Right ventricle myocardium superior (tissue), 1 donor: ENCODE results near the gene AKR1B1. TPM values are rescaled to one million over a fixed set of nuclear protein-coding genes. Genes with fewer than 3 reads are reported as not detected.

Experiments used
- ATAC-seq: fragments of 200-7000 bp; cut with Tn5 transposase; one replicate; pipeline ENCODE4 v1.9.1; 2020; ENCODE audit warnings: mild to moderate bottlenecking; ENCODE audit not compliant: poor library complexity
- DNase-seq: peaks from one replicate; pipeline ENCODE4 v3.0.0-alpha.2; 2020
- intact Hi-C: fragments of 100-400 bp; cut with DNase I; formaldehyde crosslinking; loops from one replicate; pipeline ENCODE4 v1.11.2; 2022
- total RNA-seq: library from RNA; stranded (reverse); fragmentation: NEBNext Ultra II Directional; extraction: Animal tissue kit (Norgen Biotek cat#: 25700); gene quantifications from one replicate; pipeline ENCODE4 v1.2.1, GENCODE V29; 2021
- donor health status: DM: no; HTN: yes; CAD: no; lungs with severe emphysema.

The AKR1B1 gene
- total RNA-seq, 1 donor from 2014 or later = 208 TPM

GRCh38 chr7:134431815-134432214, 27.1 kb downstream of the AKR1B1 start:
- intact Hi-C loops = loop anchor here (2.0 to 10.0 kb wide), 3 partner anchors 81 to 171 kb away; partner anchors contain the start of gene AKR1B15
- DNase-seq = no peak
- ATAC-seq = no peak

- no peak for DNase-seq
- ATAC-seq = no peak
- intact Hi-C loops = no loop called here
These were observed 29.4 kb downstream of the AKR1B1 start for GRCh38 chr7:134429481-134429880.

DNA sequence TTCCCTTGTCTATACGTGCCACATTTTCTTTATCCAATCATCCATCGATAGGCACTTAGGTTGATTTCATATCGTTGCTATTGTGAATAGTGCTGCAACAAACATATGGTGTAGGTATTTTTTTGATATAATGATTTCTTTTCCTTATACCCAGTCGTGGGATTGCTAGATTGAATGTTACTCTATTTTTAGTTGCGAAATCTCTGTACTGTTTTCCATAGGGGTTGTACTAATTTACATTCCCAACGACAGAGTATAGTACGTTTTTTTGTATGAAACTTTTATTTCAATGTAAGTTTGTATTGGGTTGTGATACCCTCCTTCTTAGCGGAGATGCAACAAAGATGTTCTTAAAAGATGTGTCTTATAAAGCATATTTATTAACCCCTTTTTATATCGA, 30.0 kb downstream of the AKR1B1 start:
- DNase-seq (no peak), ATAC-seq (no peak)
- intact Hi-C loops = no loop called here

GRCh38 chr7:134427896-134428295, 31.0 kb downstream of the AKR1B1 start:
- DNase-seq = no peak
- intact Hi-C loops = no loop called here

GRCh38 chr7:134425777-134426176, 33.1 kb downstream of the AKR1B1 start:
- no peak for ATAC-seq
- intact Hi-C loops = no loop called here

More at GRCh38 chr7:134427896-134428295, 31.0 kb downstream of the AKR1B1 start:
- no peak for ATAC-seq

DNA sequence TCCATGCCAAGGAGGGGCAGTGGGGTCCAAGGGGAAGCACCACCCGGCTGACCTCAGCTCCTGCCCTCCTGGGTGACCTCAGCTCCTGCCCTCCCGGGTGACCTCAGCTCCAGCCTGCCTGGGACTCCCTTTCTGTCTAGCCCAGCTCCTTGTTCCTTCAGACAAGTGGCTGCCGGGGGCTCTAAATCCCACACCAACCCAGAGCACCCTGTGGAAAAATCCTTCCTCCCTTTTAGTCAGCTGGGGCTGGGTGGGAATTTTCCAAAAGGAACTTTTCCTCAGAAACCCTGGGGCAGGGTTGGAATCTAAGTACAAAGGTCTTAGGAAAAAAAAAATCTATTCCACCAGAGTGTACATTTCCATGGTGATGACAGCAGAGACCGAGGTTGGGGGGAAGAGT, 36.3 kb downstream of the AKR1B1 start:
- no peak for ATAC-seq
- intact Hi-C loops = no loop called here

More at GRCh38 chr7:134425777-134426176, 33.1 kb downstream of the AKR1B1 start:
- no peak for DNase-seq

DNA sequence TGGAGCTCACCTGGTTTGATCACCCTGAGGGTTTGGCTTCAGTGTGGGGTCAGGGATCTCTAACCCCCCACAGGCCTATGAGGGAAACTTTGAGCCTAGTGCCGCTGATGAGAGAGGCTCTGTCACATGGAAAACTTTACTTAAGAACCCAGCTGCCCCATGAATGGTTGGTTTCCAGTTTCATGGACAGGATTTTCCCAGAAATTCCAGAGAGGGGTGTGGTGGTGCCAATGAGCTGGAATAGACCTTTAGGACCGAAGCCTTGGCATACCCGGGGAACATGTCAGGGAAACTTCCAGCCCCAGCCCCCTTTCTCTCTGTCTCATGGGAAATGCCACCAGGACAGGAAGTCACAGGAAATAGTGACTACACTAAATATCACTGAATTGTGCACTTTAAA, 36.9 kb downstream of the AKR1B1 start:
- intact Hi-C loops = no loop called here
- no peak for ATAC-seq
- no peak for DNase-seq

More for the DNA sequence above, 36.3 kb downstream of the AKR1B1 start:
- DNase-seq = no peak

DNA sequence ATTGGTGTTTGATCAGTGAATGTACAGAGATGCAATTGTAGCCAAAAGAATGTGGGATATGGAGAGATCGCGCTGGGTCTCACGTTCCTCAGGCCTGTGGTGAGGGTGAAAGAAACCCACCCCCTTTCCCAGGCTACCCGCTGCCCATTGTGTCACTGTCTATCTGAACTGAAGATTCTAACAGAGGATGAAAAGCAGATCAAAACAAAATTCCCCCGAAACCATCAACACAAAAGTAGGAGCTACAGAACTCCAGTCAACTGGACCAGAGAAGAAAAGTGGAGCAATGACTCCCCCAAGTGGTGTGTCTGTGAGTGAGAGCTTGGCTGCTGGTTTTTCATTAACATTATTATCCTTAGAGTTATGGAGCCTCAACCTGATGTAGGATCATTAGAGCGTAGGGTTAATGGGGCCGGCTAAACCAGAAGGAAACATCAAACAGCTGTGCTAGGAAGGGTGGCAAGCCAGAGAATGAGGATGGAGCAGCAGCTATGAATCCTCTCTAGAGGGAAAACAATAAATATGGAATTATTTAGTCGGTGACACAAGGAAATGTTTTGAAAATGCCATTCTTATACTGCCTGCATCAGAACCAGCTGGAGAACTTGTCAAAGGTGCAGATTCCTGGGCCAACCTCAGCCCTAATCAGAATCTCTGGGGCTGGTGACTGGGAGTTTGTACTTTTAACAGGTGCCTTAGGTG, 38.3 kb downstream of the AKR1B1 start:
- ATAC-seq (peak; percentile 81), DNase-seq (no peak)
- intact Hi-C loops = no loop called here

- no peak for ATAC-seq
- intact Hi-C loops = no loop called here
- no peak for DNase-seq
These were observed 39.0 kb downstream of the AKR1B1 start for GRCh38 chr7:134419875-134420274.

GRCh38 chr7:134419085-134419484, 39.8 kb downstream of the AKR1B1 start:
- ATAC-seq (no peak), DNase-seq (no peak)
- intact Hi-C loops = no loop called here

DNA sequence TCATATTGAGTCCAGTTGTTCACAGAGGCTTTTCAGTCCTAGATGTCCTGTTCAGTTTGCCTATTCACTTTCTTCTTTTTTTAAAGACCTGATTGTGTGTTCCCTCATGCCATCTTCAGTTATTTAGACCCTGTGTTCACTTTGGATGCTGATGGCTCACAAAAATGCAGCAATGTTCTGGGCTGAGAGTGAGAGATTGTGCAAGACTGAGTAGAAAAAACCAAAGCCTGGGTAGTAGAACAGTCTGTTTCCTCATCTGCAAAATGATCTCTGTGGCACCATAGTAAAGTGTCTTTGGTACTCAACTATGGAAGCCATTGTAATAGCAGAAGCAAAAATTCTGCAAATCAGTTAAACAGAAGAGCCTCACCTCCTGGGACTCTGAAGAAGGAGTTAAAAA, 43.2 kb downstream of the AKR1B1 start:
- intact Hi-C loops = no loop called here
- DNase-seq (no peak), ATAC-seq (no peak)

DNA sequence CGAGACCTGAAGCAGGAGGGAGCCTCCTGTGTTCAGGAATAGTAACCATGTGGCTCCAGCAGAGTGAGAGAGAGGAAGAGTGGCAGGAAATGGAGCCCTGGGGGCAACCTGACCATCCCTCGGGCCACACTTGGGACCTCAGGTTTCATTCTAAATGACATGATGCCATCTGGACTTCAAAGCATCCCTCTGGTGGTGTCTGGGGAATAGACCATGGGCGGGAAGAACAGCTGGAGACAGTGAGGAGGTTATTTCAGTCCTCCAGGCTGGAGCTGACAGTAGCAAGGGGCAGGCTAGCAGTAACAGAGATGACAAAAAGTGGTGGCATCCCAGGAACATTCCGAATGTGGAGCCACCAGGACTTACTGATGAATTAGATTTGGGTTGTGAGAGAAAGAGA, 44.8 kb downstream of the AKR1B1 start:
- no peak for DNase-seq
- intact Hi-C loops = no loop called here
- no peak for ATAC-seq

GRCh38 chr7:134407311-134407710, 51.6 kb downstream of the AKR1B1 start:
- intact Hi-C loops = no loop called here
- DNase-seq (no peak), ATAC-seq (no peak)

- ATAC-seq (no peak), DNase-seq (no peak)
- intact Hi-C loops = no loop called here
These were observed 52.5 kb downstream of the AKR1B1 start for GRCh38 chr7:134406431-134406830.

- ATAC-seq (no peak), DNase-seq (no peak)
- intact Hi-C loops = no loop called here
These were observed 53.6 kb downstream of the AKR1B1 start for GRCh38 chr7:134405299-134405698.

- no peak for DNase-seq
- intact Hi-C loops = no loop called here
- ATAC-seq = no peak
These were observed 55.8 kb downstream of the AKR1B1 start for GRCh38 chr7:134403062-134403461.

- ATAC-seq (no peak), DNase-seq (no peak)
- intact Hi-C loops = no loop called here
These were observed 58.0 kb downstream of the AKR1B1 start for GRCh38 chr7:134400859-134401258.

DNA sequence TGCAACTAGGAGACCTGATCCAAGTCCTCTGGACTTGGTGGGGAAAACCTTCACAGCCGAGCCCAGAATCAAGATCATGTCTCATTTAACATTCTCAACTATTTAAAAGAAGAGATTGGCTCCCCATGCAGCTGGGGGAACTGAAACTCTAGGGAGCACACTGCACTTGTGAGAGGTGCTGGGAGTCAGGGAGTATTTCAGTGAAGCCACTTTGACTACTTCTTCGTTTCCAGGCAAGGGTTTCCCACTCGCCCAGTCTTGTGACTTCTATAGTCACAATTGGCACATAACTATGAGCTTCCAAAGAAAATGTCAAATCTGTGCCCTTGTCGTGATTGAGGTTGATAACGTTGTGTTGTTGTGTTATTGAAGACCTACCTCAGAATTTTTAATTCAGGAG, 62.9 kb downstream of the AKR1B1 start:
- DNase-seq (no peak), ATAC-seq (no peak)
- intact Hi-C loops = no loop called here

DNA sequence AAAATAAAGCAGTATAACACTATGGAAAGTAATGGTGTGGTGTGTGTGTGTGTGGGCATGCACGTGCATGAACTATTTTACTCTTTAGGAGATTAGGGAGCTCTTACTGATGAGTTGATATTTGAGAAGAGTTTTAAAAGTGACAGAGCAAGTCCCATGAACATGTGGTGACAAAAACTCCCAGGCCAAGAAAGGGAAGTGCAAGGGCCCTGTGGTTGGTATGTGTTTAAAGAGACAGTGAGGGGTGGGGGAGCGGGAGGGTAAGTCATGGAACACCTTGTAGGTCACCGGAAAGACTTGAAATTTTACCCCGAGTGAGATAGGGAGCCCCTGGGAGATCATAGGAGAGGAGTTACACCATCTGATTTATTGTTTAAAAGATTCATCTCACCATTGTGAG, 63.3 kb downstream of the AKR1B1 start:
- ATAC-seq (no peak), DNase-seq (no peak)
- intact Hi-C loops = no loop called here

- intact Hi-C loops = no loop called here
- DNase-seq (no peak), ATAC-seq (no peak)
These were observed 64.8 kb downstream of the AKR1B1 start for GRCh38 chr7:134394056-134394455.
